ENCODE measurements around the gene MPPED1.

MPPED1 gene

DNA sequence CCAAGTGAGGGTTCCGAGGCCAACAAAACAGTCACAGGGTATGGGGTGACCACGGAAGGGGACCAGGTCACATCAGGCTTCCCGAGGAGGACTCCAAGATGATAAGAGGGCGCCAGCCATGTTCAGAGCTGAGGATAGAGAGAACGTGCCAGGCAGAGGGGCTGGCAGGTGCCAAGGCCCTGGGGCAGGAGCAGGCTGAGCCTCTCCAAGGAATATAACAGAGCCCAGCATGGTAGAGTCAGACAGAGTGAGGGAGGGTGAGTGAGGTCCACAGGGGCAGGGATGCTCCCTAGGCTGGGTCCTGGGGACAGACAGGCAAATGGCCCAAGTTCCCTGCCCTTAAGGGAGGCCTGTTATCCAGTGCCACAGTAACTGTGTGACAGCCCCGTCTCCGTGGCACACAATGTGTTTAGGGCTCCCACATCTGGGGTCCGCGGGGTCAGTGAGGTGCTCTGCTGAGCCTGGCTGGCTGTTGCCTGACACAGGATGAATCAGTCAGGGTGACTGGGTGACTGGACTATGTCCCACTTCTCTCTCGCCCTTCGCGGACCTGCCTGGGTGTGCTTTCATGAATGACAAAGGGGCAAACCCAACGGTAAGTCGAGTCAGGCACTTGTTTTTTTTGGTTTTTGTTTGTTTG is 105.3 kb downstream of the MPPED1 start:
- in situ Hi-C loops (cut with HindIII; ENCODE audit: low pct_ligation_motif_present, low sequenced_read_pairs) = no loop called here
- H3K4me3 ChIP-seq (ENCODE audit: low read depth, low read length) = no peak overlapping the region
- H3K27me3 ChIP-seq (replicated peaks) = no peaks in the 10 kb centered on the region
- H3K27ac ChIP-seq = no peak overlapping the region
- TF ChIP-seq, protein P1, sequence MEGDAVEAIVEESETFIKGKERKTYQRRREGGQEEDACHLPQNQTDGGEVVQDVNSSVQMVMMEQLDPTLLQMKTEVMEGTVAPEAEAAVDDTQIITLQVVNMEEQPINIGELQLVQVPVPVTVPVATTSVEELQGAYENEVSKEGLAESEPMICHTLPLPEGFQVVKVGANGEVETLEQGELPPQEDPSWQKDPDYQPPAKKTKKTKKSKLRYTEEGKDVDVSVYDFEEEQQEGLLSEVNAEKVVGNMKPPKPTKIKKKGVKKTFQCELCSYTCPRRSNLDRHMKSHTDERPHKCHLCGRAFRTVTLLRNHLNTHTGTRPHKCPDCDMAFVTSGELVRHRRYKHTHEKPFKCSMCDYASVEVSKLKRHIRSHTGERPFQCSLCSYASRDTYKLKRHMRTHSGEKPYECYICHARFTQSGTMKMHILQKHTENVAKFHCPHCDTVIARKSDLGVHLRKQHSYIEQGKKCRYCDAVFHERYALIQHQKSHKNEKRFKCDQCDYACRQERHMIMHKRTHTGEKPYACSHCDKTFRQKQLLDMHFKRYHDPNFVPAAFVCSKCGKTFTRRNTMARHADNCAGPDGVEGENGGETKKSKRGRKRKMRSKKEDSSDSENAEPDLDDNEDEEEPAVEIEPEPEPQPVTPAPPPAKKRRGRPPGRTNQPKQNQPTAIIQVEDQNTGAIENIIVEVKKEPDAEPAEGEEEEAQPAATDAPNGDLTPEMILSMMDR (IDR thresholded peaks at IDR 0.05; ENCODE audit: low read depth, low read length, missing control alignments) = no peak
- DNase-seq = no peak
- H3K36me3 ChIP-seq (replicated peaks) = no peaks in the 10 kb centered on the region

DNA sequence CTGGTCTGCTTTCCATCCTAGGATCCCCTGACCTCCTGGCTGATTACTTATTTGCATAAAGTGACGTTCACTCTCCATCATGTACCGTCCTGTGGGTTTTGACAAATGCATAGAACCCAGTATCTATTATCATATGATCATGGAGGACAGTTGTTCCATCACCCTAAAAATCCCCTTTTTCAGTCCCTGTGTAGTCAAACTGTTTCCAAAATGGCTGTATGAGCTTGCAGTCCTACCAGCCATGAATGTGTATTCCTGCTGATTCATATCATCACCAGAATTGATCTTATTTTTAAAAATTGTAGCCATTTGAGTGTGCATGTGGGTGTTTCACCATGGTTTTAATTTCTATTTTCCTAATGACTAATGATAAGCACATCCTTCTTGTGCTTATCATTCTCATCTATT is 108.8 kb downstream of the MPPED1 start:
- Histone ChIP-seq H3K27me3 (replicated peaks) (no peaks in the 10 kb centered on the region), H3K4me3 (ENCODE audit: low read depth, low read length) (no peak overlapping the region), H3K27ac (no peak overlapping the region), H3K36me3 (replicated peaks) (no peaks in the 10 kb centered on the region)
- TF ChIP-seq, protein P1 (IDR thresholded peaks at IDR 0.05; ENCODE audit: low read depth, low read length, missing control alignments) = no peak
- no peak for DNase-seq
- in situ Hi-C loops (cut with HindIII; ENCODE audit: low pct_ligation_motif_present, low sequenced_read_pairs) = no loop called here

GRCh38 chr22:43521716-43522115 is 109.9 kb downstream of the MPPED1 start:
- in situ Hi-C loops (cut with HindIII; ENCODE audit: low pct_ligation_motif_present, low sequenced_read_pairs) = no loop called here
- no peak overlapping the region for H3K4me3 ChIP-seq (ENCODE audit: low read depth, low read length)
- TF ChIP-seq, protein P1 (IDR thresholded peaks at IDR 0.05; ENCODE audit: low read depth, low read length, missing control alignments) = no peak
- H3K36me3 ChIP-seq (replicated peaks) = no peaks in the 10 kb centered on the region
- no peak for DNase-seq
- no peaks in the 10 kb centered on the region for H3K27me3 ChIP-seq (replicated peaks)
- no peak overlapping the region for H3K27ac ChIP-seq

- in situ Hi-C loops (cut with HindIII; ENCODE audit: low pct_ligation_motif_present, low sequenced_read_pairs) = no loop called here
- TF ChIP-seq, protein P1 (IDR thresholded peaks at IDR 0.05; ENCODE audit: low read depth, low read length, missing control alignments) = no peak
- H3K27ac ChIP-seq = no peak overlapping the region
- no peak for DNase-seq
- H3K27me3 ChIP-seq (replicated peaks) = no peaks in the 10 kb centered on the region
- no peak overlapping the region for H3K4me3 ChIP-seq (ENCODE audit: low read depth, low read length)
- H3K36me3 ChIP-seq (replicated peaks) = no peaks in the 10 kb centered on the region
Measured at GRCh38 chr22:43526117-43526655, 114.4 kb downstream of the MPPED1 start.

DNA sequence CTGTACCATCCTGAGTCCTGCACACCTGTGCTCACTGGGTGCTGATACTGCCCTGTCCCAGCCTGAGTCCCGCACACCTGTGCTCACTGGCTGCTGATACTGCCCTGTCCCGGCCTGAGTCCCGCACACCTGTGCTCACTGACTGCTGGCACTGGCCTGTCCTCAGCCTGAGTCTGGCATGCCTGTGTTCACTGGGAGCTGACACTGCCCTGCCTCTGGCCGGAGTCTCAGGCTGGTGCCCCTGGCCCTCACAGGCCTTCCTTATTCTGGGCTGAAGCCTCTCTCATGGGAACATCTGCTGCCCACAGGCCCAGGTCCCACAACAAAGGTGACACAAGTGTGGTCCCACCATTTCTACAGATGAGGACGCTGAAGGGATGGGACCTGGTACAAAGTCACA is 115.1 kb downstream of the MPPED1 start:
- H3K27me3 ChIP-seq (replicated peaks) = no peaks in the 10 kb centered on the region
- no peak for DNase-seq
- TF ChIP-seq, protein P1 (IDR thresholded peaks at IDR 0.05; ENCODE audit: low read depth, low read length, missing control alignments) = no peak
- in situ Hi-C loops (cut with HindIII; ENCODE audit: low pct_ligation_motif_present, low sequenced_read_pairs) = no loop called here
- H3K4me3 ChIP-seq (ENCODE audit: low read depth, low read length) = no peak overlapping the region
- H3K36me3 ChIP-seq (replicated peaks) = no peaks in the 10 kb centered on the region
- no peak overlapping the region for H3K27ac ChIP-seq

Measured in brain microvascular endothelial cell (primary cell).